ENCODE data around the gene CCDC178.
"Not testable (repeated sequence)": the region's sequence is repeated elsewhere in the genome, so short reads cannot be mapped to it uniquely, and the experiment has no call there.

CCDC178 gene

GRCh38 chr18:32975501-32975900, 465.0 kb downstream of the CCDC178 start:
- no peak for TF ChIP-seq JUND (IDR thresholded peaks at IDR 0.05; ENCODE audit: low read depth)
- in situ Hi-C loops (cut with HindIII; ENCODE audit: low pct_unique_long_range_greater_than_20kb, low sequenced_read_pairs) = no loop called here
- no peak for DNase-seq (ENCODE audit: low read depth in 1 of 2, low spot score in 1 of 2)

- in situ Hi-C loops (cut with HindIII; ENCODE audit: low pct_unique_long_range_greater_than_20kb, low sequenced_read_pairs) = no loop called here
- DNase-seq (ENCODE audit: low read depth in 1 of 2, low spot score in 1 of 2) = no peak
- no peak for TF ChIP-seq JUND (IDR thresholded peaks at IDR 0.05; ENCODE audit: low read depth)
These were observed 465.4 kb downstream of the CCDC178 start for GRCh38 chr18:32975163-32975436.

GRCh38 chr18:32974421-32975162, 465.9 kb downstream of the CCDC178 start:
- TF ChIP-seq JUND (IDR thresholded peaks at IDR 0.05; ENCODE audit: low read depth) = no peak
- in situ Hi-C loops (cut with HindIII; ENCODE audit: low pct_unique_long_range_greater_than_20kb, low sequenced_read_pairs) = no loop called here
- no peak for DNase-seq (ENCODE audit: low read depth in 1 of 2, low spot score in 1 of 2)

GRCh38 chr18:32968248-32968647, 472.3 kb downstream of the CCDC178 start:
- DNase-seq (ENCODE audit: low read depth in 1 of 2, low spot score in 1 of 2) = no peak
- TF ChIP-seq JUND (IDR thresholded peaks at IDR 0.05; ENCODE audit: low read depth) = no peak

GRCh38 chr18:32966141-32966540, 474.4 kb downstream of the CCDC178 start:
- no peak for DNase-seq (ENCODE audit: low read depth in 1 of 2, low spot score in 1 of 2)
- no peak for TF ChIP-seq JUND (IDR thresholded peaks at IDR 0.05; ENCODE audit: low read depth)
- in situ Hi-C loops (cut with HindIII; ENCODE audit: low pct_unique_long_range_greater_than_20kb, low sequenced_read_pairs) = no loop called here

More at GRCh38 chr18:32968248-32968647, 472.3 kb downstream of the CCDC178 start:
- in situ Hi-C loops (cut with HindIII; ENCODE audit: low pct_unique_long_range_greater_than_20kb, low sequenced_read_pairs) = no loop called here

- no peak for TF ChIP-seq JUND (IDR thresholded peaks at IDR 0.05; ENCODE audit: low read depth)
- no peak for DNase-seq (ENCODE audit: low read depth in 1 of 2, low spot score in 1 of 2)
- in situ Hi-C loops (cut with HindIII; ENCODE audit: low pct_unique_long_range_greater_than_20kb, low sequenced_read_pairs) = no loop called here
These were observed 479.0 kb downstream of the CCDC178 start for GRCh38 chr18:32961538-32961937.

- in situ Hi-C loops (cut with HindIII; ENCODE audit: low pct_unique_long_range_greater_than_20kb, low sequenced_read_pairs) = no loop called here
- no peak for DNase-seq (ENCODE audit: low read depth in 1 of 2, low spot score in 1 of 2)
- TF ChIP-seq JUND (IDR thresholded peaks at IDR 0.05; ENCODE audit: low read depth) = no peak
These were observed 481.8 kb downstream of the CCDC178 start for GRCh38 chr18:32958746-32959145.

- TF ChIP-seq JUND (IDR thresholded peaks at IDR 0.05; ENCODE audit: low read depth) = no peak
- no peak for DNase-seq (ENCODE audit: low read depth in 1 of 2, low spot score in 1 of 2)
- in situ Hi-C loops (cut with HindIII; ENCODE audit: low pct_unique_long_range_greater_than_20kb, low sequenced_read_pairs) = no loop called here
These were observed 483.8 kb downstream of the CCDC178 start for GRCh38 chr18:32956591-32957315.

GRCh38 chr18:32952318-32952717, 488.2 kb downstream of the CCDC178 start:
- DNase-seq (ENCODE audit: low read depth in 1 of 2, low spot score in 1 of 2); in situ Hi-C loops (cut with HindIII; ENCODE audit: low pct_unique_long_range_greater_than_20kb, low sequenced_read_pairs): not testable (repeated sequence)

GRCh38 chr18:32937597-32937996, 502.9 kb downstream of the CCDC178 start:
- in situ Hi-C loops (cut with HindIII; ENCODE audit: low pct_unique_long_range_greater_than_20kb, low sequenced_read_pairs) = no loop called here
- DNase-seq (ENCODE audit: low read depth in 1 of 2, low spot score in 1 of 2) = no peak
- TF ChIP-seq JUND (IDR thresholded peaks at IDR 0.05; ENCODE audit: low read depth) = no peak

- in situ Hi-C loops (cut with HindIII; ENCODE audit: low pct_unique_long_range_greater_than_20kb, low sequenced_read_pairs) = no loop called here
- TF ChIP-seq JUND (IDR thresholded peaks at IDR 0.05; ENCODE audit: low read depth) = no peak
- no peak for DNase-seq (ENCODE audit: low read depth in 1 of 2, low spot score in 1 of 2)
These were observed 503.5 kb downstream of the CCDC178 start for GRCh38 chr18:32937066-32937465.

GRCh38 chr18:32934201-32934600, 506.3 kb downstream of the CCDC178 start:
- no peak for TF ChIP-seq JUND (IDR thresholded peaks at IDR 0.05; ENCODE audit: low read depth)
- DNase-seq (ENCODE audit: low read depth in 1 of 2, low spot score in 1 of 2) = no peak
- in situ Hi-C loops (cut with HindIII; ENCODE audit: low pct_unique_long_range_greater_than_20kb, low sequenced_read_pairs) = no loop called here

- in situ Hi-C loops (cut with HindIII; ENCODE audit: low pct_unique_long_range_greater_than_20kb, low sequenced_read_pairs) = no loop called here
- no peak for TF ChIP-seq JUND (IDR thresholded peaks at IDR 0.05; ENCODE audit: low read depth)
- peak; percentile 6 to 38 for DNase-seq (ENCODE audit: low read depth in 1 of 2, low spot score in 1 of 2)
These were observed 509.7 kb downstream of the CCDC178 start for GRCh38 chr18:32930695-32931301.

All from T47D (cell line).